Iris pigment epithelial cell (primary cell): ENCODE results near the gene TBPL1.

Experiments used
- DNase-seq: peaks from one replicate; pipeline ENCODE4 v3.0.0-alpha.2; 2011; ENCODE audit warnings: low read depth

TBPL1 gene

GRCh38 chr6:133953634-133954415 lies 801 bp downstream of the TBPL1 start:
- DNase-seq = no peak

DNA sequence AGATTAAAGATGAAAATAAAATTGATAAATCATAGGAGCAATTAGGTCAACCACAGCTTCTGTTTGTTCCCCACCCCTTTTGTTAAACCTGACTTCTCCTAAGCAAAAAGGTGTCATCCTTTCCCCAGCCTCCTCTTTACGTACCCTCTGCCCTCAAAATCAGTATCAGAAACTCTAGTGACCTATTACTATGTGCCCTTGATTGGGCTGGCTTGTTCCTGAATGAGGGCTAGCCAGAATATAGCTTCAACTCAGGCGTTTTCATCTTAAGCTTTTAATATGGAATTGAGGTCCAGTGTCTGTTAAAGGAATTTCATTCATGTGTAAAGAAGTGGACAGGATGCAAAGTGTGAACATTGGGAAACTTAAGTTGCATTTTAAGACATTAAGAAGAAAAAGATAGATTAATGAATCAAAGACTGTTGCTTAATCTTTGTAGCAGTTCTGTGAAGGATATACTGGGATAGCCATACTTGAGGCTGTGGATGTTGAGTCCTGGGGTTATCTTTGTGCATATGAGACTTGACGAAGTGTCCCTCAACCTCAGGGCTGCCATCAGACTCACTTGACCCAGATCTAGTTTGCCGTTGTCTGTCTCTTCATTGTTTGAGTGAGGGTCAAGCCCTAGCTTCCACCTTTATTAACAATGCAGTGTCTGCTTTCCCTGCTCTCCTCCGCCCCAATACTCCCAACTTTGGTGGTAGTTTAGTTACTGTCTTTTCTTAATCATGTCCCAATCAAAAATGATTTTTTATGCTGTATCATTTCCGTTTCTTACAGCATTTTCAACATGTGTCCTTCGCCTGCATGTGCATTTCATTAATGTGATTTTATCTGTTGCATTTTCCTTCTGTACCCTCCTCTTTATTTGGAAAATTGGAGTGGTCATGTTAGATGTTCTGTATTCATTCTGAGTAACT lies 1.9 kb downstream of the TBPL1 start:
- DNase-seq = no peak

GRCh38 chr6:133955582-133956415 lies 2.8 kb downstream of the TBPL1 start:
- DNase-seq = no peak

DNA sequence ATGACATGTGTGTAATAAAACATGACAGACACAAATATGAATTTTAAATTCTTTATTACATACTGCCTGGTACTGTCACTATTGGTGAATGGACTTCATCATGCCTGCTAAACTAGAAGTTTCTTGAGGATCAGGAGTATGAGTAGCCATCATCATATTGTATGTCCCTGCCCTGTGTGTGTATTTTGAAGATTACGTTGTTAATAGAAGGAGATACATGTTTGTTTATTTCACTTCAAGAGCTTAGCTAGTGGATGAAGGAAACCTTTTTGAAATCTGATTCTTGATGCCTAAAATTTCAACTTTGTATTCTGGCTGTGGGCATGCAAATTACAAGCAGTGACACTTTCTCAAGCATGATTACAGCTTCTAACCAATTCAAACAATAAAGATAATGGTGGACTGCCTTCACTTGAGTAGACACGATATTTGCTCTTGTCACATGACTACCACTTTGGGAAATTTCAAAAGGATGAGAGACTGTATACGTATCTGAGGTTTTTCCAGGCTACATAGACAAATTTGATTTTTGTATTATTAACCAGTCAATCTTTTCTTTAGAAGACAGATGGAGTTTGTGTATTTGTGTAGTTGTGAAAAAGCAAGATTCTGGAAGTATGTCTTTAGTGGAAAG lies 3.5 kb downstream of the TBPL1 start:
- DNase-seq = no peak

GRCh38 chr6:133957227-133957626 lies 4.2 kb downstream of the TBPL1 start:
- no peak for DNase-seq

GRCh38 chr6:133957780-133958242 lies 4.8 kb downstream of the TBPL1 start:
- no peak for DNase-seq

DNA sequence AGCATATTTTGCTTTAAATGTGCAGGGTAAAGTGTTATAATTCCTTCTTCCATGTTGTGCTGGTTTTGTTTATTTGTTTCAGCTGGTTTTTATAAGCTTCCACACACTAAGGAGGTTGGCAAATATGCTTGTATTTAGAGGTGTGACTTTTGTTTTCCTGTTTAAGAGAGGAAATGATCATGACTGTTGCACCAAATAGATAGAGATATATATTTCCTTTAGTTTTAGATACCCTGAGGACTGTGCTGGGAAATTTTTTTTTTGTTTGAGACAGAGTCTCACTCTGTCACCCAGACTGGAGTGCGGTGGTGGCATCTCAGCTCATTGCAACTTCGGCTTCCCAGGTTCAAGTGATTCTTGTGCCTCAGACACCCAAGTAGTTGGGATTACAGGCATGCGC lies 5.8 kb downstream of the TBPL1 start:
- DNase-seq = no peak

DNA sequence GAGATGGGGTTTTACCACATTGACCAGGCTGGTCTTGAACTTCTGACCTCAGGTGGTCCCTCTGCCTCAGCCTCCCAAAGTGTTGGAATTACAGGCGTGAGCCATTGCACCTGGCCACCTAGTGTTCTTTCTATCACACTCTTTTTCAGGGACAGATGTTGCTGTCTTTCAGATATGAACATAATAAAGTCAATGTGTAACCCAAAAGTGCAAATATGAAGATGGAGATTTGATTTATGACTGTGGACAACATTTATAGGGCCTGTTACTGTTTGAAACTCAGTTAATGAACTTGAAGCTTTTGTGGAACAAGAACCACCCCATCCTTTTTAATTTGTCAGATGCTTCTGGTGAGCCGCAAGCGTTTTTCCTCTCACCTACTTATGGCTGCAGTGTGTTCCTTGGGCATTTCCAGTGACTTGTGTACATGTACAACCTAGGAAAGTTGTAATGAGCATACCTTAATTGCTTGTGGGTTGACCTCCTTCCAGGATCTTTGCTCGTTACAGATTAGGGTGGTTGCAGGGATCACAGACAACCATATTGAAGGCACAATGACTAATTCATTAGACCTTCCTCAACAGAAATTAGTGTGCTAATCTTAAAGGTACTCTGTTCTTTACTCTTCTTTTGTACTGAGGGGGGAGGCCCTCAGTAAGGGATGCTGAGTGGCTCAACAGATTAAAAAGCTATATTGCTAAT lies 6.8 kb downstream of the TBPL1 start:
- no peak for DNase-seq

DNA sequence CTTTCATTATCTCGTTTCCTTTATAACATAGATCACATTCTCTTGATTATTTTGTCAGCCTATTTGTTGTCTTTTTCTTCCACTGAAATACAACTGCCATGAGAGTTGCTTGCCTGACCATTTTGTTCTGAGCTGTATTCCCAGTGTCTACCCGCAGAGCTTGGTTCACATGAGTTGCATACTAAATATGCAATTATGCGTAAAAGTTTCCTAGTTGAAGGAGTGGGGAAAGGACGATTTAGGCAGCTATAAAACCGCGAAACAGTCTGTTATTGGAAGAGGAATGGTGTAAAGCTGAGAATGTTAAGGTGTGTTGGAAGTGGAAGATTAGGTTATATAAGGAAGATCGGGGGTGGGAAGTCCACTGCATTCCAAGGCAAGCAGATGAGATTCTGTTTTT lies 8.8 kb downstream of the TBPL1 start:
- no peak for DNase-seq

GRCh38 chr6:133964052-133964451 lies 11.0 kb downstream of the TBPL1 start:
- DNase-seq = peak; percentile 97

GRCh38 chr6:133964702-133965101 lies 11.7 kb downstream of the TBPL1 start:
- DNase-seq = no peak

GRCh38 chr6:133965817-133966360 lies 12.9 kb downstream of the TBPL1 start:
- no peak for DNase-seq

DNA sequence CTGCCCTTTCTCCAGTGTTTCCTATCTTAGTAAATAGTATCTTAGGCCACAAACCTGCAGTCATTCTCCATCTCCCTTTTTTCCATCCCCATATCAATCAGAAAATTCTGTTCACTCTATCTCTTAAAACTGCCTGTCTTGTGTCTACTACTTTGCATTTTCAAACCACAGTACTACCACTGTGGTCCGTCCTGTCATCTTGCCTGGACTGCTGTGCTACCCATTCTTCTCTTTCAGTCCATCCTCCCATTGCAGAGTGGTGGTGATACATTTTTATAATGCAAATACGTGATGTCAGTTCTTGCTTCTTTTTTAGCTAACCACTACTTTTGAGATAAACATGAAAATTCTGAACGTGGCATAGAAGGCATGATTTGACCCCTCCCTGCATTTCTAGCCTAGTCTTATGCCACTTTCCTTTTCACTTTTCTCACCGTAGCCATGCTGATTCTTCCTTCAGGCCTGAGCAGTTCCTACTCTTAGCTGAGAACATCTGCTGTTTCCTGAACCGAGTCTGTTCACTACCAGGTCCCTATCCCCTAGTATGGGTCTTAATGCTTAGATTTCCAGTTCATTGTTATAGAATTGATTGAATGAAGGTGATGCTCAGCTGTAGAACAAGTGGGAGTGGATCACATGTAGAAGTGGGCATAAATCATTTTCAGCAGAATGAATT lies 13.8 kb downstream of the TBPL1 start:
- DNase-seq = no peak

DNA sequence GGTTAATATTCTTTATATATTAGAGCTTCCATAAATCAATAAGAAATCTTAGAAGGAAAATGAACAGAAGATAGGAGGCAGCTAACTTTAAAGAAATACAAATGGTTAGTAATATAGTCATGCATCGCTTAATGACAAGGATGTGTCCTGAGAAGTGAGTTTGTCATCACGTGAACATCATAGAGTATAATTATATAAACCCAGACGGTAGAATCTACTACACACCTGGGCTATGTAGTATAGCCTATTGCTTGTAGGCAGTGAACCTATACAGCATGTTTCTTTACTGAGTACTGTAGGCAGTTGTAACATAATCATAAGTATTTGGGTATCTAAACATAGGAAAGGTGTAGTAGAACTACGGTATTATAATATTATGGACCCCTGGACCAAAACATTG lies 14.3 kb downstream of the TBPL1 start:
- DNase-seq = no peak

GRCh38 chr6:133967835-133968234 lies 14.8 kb downstream of the TBPL1 start:
- DNase-seq = peak; percentile 83

- no peak for DNase-seq
These were observed 16.4 kb downstream of the TBPL1 start for GRCh38 chr6:133969285-133969920.

- no peak for DNase-seq
These were observed 16.9 kb downstream of the TBPL1 start for GRCh38 chr6:133969921-133970295.

DNA sequence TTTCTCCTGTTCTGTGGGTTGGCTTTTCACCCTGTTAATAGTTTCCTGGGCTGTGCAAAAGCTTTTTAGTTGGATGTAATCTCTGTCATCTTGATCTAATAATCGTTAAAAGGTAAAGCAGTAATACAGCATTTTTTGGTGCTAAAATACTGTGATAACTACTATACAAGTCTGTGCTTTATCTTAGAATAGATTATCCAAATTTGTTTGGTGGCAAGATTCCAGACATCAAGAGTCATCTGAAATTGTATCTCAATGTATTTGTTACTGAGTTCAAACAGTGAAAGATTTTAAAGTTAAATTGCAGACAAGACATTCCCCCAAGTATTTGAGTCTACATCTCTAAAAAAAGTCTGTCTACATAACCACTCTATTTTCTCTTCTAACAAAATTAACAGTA lies 18.8 kb downstream of the TBPL1 start:
- DNase-seq = no peak

DNA sequence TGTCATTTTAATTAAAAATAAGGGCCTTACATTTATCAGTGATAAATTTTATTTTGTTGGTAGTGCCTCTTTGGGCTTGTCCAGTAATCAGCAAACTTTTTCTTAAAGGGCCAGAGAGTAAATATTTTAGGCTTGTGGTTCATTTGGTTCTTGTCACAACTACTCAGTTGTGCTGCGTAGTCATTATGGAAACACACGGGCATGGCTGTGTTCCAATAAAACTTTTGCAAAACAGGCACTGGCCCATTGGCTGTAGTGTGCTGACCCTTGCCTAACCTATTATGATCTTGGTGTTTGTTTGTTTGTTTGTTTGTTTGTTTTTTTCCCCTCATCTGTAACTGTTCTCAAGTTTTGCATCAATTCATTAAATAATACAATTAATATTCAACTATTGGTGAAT lies 19.4 kb downstream of the TBPL1 start:
- DNase-seq = no peak
